Stimulated activated CD8-positive, alpha-beta memory T cell treated with anti-CD3 and anti-CD28 coated beads, Interleukin-7, amount 100 ng/mL, for 48 hours (primary cell): ENCODE data around the gene DMBT1.
"Not testable (repeated sequence)": the region's sequence is repeated elsewhere in the genome, so short reads cannot be mapped to it uniquely, and the experiment has no call there.

Experiments
- DNase-seq, 2 donors: peaks; one replicate each; pipeline ENCODE4 v3.0.0-alpha.2; 2020; ENCODE audit warnings: low read depth in 1 of 2; ENCODE audit errors: extremely low read depth in 1 of 2

DMBT1 gene

DNA sequence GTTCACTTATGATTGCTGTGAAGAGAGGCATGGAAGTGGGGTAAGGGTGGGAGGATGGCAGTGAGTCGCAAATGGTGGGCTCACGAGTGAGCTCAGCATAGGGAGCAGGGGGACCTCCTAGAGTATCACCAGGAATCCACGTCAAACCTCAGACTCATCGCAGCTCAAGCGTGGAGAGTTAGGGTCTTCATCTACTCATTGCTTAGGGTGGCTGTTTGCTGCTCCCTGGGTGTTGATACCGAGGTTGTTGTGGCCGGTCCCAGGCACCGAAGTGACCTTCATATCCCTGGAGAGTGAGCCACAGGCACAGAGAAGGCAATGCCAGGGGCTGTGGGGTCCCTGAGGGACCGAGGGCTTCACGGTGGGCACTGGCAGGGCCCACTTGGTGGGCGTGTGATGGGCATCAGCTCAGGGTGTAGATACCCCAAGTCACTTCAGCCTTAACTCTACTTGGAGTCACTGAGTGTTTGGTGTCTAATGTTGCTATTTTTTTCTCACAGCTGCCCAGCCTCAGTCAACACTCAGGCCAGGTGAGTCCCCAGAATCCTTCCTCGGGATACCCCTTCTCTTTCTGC lies 16.8 kb downstream of the DMBT1 start:
- DNase-seq = no peak

DNA sequence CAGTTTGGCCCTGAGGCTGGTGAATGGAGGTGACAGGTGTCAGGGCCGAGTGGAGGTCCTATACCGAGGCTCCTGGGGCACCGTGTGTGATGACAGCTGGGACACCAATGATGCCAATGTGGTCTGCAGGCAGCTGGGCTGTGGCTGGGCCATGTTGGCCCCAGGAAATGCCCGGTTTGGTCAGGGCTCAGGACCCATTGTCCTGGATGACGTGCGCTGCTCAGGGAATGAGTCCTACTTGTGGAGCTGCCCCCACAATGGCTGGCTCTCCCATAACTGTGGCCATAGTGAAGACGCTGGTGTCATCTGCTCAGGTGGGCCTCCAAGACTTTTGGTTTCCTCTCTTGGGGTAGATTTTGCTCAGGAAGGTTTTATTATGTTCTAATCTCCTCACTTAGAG lies 25.5 kb downstream of the DMBT1 start:
- DNase-seq = not testable (repeated sequence)

DNA sequence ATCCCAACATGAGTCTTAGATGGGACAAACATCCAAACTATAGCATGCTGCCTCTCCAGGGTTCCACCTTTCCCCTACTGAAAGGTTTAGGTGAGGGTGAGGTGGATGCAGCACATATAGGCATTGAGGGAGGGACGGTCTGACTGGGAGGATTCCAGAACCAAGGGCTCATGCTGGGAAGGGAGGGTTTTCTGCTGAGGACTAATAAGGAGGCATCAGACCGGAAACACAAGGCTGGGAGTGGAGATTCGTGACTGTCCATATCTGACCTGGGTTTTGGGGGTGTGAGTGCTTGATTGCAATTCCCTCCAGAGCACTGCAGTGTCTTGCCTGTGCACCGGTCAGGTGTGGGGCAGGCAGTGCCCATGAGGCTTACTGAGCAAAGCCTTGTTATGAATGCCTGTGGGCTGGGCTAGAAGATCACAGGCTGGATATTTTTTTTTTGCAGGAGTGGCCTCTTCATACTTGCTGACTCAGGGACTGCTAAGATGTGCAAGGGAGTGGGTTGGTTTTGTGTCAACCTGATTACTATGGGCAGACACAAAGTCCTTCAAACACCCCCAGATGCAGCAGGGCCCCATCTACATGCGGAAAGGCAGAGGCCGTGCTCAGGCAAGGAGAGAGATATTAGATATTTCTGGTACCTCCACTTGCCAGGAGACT lies 26.7 kb downstream of the DMBT1 start:
- DNase-seq = no peak

DNA sequence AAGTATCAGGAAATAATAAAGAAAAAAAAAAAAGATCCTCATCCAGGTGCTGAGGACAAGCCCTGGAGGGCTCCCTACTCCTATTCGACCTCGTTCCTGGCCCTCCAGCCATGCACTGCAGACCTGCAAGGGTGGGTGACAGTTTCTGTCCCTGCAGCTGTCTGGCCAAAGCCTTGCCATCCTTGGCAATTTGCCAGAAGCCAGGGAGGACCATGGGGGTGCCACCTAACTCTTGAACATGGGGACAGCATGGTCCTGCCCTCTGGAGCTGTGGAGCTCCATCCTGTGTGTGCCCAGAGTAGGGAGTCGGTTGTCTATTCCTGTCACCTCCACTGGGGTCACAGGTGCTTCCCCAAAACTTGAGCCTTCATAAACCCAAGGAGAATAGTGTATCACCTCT lies 27.8 kb downstream of the DMBT1 start:
- DNase-seq = no peak

DNA sequence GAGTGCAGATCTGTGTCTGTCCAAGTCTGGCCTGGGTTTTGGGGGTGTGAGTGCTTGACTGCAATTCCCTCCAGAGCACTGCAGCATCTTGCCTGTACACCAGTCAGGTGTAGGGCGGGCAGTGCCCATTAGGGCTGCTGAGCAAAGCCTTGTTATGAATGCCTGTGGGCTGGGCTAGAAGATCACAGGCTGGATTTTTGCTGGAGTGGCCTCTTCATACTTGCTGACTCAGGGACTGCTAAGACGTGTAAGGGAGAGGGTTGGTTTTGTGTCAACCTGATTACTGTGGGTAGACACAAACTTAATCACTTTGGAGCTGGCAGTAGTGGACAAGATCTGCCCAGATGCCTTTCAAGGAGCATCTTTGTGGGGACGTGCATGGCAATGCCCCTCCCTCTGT lies 29.6 kb downstream of the DMBT1 start:
- DNase-seq = no peak

DNA sequence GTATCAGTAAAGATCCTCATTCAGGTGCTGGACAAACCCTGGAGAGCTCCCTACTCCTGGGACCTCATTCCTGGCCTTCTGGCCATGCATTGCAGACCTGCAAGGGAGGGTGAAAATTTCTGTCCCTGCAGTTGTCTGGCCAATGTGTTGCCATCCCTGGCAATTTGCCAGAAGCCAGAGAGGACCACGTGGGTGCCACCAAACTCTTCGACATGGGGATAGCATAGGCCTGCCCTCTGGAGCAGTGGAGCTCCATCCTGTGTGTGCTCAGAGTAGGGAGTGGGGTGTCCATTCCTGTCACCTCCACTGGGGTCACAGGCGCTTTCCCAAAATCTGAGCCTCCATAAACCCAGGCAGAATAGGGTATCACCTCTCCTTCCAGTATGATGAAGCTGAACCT lies 31.2 kb downstream of the DMBT1 start:
- DNase-seq = no peak

DNA sequence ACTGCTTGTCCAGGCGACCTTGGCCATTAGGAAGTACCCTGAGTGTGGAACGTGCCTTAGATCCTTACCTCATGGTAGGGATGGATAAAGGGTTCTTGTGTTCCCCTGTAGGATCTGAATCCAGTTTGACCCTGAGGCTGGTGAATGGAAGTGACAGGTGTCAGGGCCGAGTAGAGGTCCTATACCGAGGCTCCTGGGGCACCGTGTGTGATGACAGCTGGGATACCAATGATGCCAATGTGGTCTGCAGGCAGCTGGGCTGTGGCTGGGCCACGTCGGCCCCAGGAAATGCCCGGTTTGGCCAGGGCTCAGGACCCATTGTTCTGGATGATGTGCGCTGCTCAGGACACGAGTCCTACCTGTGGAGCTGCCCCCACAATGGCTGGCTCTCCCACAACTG lies 31.6 kb downstream of the DMBT1 start:
- no peak for DNase-seq

DNA sequence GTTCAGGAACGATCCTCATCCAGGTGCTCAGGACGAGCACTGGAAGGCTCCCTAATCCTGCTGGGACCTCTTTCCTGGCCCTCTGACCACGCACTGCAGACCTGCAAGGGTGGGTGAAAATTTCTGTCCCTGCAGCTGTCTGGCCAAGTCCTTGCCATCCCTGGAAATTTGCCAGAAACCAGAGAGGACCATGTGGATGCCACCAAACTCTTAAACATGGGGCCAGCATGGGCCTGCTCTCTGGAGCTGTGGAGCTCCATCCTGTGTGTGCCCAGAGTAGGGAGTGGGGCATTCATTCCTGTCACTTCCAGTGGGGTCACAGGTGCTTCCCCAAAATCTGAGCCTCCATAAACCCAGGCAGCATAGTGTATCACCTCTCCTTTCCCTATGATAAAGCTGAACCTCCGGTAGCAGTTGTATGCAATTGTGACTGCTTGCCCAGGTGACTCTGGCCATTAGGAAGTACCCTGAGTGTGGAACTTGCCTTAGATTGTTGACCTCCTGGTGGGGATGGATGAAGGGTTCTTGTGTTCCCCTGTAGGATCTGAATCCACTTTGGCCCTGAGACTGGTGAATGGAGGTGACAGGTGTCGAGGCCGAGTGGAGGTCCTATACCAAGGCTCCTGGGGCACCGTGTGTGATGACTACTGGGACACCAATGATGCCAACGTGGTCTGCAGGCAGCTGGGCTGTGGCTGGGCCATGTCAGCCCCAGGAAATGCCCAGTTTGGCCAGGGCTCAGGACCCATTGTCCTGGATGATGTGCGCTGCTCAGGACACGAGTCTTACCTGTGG lies 57.1 kb downstream of the DMBT1 start:
- DNase-seq = no peak

DNA sequence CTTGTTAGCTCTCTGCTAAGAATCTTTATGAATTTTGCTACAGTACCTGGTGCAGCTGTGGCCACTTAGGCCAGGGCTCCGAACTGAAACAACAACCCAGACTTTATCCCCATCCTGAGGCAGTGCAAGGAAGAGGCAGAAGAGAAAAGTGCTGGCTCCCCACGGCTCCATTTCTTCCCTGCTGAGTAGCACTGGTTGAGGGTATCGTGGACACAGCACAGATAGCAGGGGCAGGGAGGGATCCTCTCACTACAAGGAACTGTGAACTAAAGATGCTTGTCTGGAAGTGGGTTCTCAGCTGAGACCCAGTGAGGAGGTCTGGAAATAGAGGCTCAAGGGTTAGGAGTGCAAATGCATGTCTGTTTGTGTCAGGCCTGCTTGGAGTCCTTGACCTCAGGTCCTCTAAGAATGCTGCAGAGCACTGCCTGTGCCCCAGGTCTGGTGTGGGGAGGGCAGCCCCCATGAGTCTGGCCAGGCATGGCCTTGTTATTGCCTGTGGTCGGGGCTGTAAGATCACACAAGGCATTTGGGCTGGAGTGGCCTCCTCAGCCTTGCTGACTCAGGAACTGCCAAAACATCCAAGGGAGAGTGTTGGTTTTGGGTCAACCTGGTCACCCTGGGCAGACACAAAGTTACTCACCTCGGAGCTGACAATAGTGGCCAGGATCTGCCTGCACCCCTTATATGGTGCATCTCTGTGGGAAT lies 58.1 kb downstream of the DMBT1 start:
- no peak for DNase-seq

DNA sequence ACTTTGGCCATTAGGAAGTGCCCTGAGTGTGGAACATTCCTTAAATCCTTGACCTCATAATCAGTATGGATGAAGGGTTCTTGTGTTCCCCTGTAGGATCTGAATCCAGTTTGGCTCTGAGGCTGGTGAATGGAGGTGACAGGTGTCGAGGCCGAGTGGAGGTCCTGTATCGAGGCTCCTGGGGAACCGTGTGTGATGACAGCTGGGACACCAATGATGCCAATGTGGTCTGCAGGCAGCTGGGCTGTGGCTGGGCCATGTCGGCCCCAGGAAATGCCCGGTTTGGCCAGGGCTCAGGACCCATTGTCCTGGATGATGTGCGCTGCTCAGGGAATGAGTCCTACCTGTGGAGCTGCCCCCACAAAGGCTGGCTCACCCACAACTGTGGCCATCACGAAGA lies 60.4 kb downstream of the DMBT1 start:
- DNase-seq = not testable (repeated sequence)

DNA sequence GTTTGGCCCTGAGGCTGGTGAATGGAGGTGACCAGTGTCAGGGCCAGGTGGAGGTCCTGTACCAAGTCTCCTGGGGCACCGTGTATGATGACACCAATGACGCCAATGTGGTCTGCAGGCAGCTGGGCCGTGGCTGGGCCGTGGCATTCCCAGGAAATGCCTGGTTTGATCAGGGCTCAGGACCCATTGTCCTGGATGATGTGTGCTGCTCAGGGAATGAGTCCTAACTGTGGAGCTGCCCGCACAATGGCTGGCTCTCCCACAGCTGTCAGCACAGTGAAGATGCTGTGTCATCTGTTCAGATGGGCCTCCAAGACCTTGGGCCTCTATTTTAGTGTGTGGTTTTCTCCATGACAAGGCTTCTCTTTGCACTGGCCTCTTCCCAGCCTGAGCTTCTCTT lies 64.0 kb downstream of the DMBT1 start:
- no peak for DNase-seq

DNA sequence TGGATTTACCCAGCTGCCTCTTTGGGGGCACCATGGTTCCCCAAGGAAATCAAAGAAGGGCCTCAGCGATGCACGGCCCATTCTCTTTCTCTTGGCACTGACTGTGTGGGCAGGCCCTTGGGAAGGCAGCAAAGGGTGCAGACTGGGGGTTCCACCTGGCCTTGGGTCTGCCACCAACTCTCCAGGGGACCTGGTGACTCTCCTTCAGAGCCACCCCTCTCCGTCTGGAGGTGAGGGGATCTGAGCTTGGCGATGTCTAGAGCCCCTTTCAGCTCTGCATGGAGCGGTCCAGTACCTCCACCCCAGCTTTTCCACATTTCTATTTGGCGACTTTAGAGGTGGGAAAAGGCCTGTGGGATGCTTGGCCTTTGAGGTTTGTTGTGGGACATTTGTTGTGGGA lies 70.0 kb downstream of the DMBT1 start:
- no peak for DNase-seq

DNA sequence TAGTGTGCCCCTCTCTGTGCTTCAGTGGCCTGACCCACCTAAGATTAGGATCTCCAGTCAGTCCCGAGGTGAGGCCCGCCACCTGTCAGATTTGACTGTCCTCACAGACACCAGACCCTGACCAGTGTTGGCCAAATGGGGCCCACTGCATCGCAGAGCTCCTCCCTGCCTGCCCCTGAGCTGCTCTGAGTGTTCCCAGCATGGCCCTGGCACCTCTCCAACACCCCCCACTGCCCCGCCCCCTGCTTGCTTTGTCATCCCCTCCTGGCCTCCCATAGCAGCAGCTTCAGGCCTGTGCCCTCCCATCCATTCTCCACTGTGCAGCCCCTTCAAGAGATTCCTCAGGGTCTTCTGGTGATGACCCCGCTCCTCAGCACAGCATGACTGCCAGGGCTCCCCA lies 71.5 kb downstream of the DMBT1 start:
- DNase-seq = no peak

DNA sequence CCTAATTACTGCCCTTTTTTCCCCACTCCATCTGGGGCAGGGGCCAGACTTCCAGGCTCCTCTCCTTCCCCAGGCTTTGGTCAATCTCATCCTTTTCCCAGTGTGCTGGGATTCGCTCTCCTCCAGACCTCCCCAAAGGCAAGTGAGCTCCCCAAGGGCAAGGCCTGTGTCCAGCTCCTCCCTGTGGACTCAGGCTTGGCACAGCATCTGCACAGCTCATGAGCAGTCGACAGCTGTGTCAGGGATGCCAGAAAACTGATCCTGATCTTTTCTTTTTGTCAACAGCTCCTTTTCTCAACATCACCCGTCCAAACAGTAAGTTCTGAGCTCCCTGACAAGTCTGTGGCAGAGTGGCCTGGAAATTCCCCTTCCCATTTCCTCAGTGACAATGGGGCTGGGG lies 72.0 kb downstream of the DMBT1 start:
- no peak for DNase-seq

DNA sequence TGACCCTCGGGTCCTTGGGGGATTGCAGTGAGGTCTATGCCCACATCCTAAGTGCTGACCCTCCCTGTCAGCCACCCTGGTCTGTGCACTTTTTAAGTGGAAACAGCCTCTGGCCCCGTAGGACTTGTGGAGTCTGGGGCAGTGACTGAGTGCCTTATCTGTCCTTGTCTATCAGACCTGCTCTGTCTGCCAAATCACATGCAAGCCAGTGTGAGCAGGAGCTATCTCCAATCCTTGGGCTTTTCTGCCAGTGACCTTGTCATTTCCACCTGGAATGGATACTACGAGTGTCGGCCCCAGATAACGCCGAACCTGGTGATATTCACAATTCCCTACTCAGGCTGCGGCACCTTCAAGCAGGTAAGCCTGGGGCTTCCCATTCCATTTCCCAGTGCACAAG lies 76.4 kb downstream of the DMBT1 start:
- no peak for DNase-seq

DNA sequence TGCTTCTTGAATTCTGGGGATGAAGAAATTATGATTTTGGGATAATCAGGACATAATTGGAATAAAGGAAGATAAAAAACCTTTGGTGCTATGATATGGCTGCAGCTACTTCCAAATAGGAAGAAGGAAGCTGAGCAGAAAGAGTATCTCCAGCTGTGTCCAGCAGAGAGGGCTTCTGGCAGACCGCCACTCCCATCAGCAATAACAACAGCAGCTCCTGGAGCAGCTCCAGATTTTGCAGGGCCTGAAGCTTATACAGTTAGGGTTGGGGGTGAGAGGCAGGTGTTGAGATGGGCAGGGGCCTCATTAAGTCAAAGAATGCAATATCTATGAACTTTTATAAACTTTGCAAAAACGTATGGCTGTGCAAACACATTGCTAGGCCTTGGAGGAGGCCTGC lies 76.8 kb downstream of the DMBT1 start:
- DNase-seq = no peak

DNA sequence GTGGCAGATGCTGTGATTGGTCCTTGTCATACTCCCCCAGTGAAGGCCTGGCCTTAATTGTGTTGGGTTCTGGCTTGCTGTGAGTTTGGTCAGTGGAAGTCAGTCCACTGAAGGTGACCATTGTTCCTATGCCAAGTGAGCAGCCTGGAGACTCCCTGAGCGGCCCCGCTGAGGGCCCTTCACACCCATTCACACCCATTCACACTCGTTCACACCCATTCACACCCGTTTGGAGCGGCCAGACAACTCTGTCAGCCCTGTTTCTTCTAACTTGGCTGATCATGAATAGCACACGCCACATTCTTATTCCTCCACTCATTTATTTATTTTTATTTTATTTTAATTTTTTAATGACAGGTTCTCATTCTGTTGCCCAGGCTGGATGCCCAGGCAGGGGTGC lies 77.6 kb downstream of the DMBT1 start:
- no peak for DNase-seq

DNA sequence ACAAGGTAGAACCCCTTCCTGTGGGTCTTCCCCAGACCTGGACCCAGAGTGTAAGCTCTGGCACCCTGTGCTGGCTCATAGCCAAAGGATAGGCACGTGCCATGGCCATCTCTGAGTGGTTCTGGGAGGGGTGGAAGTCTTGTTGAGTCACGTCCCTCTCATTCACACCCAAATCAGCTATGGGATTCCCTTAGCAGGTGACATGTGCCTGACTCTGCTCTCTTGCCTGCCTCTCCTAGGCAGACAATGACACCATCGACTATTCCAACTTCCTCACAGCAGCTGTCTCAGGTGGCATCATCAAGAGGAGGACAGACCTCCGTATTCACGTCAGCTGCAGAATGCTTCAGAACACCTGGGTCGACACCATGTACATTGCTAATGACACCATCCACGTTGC lies 79.2 kb downstream of the DMBT1 start:
- no peak for DNase-seq

DNA sequence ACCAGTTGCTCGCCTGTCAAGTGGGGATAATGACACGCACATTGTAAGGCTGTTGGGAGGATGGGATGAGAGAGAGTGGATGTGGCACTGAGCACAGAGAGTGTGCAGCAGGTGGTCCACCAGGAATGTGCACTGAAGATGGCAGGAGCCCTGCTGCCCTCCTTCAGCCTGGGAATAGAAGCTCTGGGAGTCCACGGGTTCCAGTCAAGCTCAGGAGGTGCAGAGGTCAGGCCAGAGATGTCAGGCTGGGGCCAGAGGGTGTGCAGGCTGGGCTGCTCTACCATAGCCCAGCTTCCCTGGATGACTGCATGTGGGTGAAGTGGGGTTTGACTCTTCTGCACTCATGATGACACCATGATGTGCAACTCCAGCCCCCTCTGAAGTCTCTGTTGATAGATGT lies 80.4 kb downstream of the DMBT1 start:
- DNase-seq = no peak

DNA sequence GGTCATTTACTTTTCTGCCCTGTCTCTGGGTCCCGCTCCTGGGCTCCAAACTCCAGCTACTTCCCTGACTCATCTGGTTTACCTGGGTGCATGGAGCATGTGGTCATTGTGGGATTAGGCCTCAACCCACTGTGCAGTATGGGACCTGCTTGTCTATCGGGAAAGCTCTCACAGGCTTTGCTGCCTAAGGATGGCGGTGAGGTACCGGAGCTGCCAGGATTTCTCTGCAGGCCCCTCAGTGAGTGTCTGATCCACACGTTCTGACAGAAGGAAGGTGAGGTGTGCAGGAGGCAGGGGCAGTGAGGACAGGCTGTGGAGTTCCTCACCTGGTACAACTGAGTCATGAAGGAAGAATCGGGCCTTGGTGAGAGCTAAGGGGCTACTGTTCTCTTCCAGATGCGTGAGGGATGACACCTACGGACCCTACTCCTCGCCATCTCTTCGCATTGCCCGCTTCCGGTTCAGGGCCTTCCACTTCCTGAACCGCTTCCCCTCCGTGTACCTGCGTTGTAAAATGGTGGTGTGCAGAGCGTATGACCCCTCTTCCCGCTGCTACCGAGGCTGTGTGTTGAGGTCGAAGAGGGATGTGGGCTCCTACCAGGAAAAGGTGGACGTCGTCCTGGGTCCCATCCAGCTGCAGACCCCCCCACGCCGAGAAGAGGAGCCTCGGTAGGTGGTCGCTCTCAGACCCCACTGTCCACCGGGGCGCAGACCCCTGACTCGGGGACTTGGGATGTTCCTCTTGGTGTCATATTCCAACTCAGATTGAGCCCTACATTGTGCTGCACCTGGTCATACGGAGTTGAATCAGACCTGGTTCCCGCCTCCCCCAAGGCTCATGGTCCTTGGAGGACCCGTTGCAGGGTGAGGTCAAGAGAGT lies 82.4 kb downstream of the DMBT1 start:
- no peak for DNase-seq
